ENCODE measurements around the gene ZNF394.

GRCh38 chr7:99451936-99452335 is 48.1 kb downstream of the ZNF394 start:
- TF ChIP-seq CTCF (IDR thresholded peaks at IDR 0.05; ENCODE audit: insufficient read depth, low read length, poor library complexity, severe bottlenecking) (no peak), EZH2phosphoT487 (conservative IDR thresholded peaks at IDR 0.05; ENCODE audit: low read length) (no peak)

Data from SU-DHL-6 (cell line).